HG03571 (cell line): ENCODE data around the gene TCF15.

ENCODE experiments used
- ATAC-seq: cut with Tn5 transposase; IDR thresholded peaks from one replicate; pipeline ENCODE4 v1.9.1; 2021; ENCODE audit not compliant: unreplicated experiment

Gene TCF15, protein sequence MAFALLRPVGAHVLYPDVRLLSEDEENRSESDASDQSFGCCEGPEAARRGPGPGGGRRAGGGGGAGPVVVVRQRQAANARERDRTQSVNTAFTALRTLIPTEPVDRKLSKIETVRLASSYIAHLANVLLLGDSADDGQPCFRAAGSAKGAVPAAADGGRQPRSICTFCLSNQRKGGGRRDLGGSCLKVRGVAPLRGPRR

DNA sequence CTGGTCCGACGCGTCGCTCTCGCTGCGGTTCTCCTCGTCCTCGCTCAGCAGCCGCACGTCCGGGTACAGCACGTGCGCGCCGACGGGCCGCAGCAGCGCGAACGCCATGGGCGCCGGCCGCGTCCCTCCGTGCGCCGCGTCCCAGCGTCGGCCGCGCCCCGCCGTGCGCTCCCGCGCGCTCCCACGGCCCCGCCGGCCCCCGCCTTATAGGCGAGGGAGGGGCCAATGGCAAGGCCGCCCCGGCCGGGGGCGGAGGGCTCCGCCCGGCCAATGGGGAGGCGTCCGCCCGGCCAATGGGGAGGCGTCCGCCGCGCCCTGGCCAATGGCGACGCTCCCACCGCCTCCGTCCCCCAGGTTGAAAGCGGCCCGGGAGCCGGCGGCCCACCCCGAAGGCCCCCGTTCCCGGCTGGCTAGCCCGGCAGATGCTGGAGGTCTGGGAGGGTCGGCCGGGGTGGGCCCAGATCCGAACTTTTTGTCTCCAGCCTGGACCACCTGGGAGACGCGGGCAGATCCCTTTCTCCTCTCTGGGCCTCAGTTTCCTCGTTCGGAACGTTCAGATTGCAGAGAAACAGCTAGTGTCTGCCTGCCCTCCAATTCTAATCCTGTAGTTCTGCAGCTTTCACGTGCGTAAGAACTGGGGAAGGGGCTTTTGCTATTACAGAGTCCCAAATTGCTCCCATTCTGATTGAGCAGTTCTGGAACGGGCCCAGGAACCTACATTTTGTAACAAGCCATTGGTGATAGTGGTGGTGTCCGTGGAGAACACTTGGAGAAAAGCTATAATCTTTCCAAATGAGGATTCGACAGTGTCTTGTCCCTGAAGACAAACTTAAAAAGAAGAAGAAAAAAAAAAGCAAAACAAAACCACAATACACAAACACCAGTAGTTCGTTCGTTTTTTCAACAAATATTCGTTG, at the start of gene TCF15:
TSS of gene TCF15 (minus strand) at position 180 of the 917 bp plus-strand sequence. CDS start at position 108, 72 bp downstream.
- ATAC-seq, result no peak

- ATAC-seq, result no peak
Measured at GRCh38 chr20:658731-659291, 48.7 kb upstream of the TCF15 start.

GRCh38 chr20:658202-658601, 48.1 kb upstream of the TCF15 start:
- no peak for ATAC-seq

GRCh38 chr20:655726-656624, 45.9 kb upstream of the TCF15 start:
- no peak for ATAC-seq

- no peak for ATAC-seq
Measured at GRCh38 chr20:654417-654750, 44.3 kb upstream of the TCF15 start.

DNA sequence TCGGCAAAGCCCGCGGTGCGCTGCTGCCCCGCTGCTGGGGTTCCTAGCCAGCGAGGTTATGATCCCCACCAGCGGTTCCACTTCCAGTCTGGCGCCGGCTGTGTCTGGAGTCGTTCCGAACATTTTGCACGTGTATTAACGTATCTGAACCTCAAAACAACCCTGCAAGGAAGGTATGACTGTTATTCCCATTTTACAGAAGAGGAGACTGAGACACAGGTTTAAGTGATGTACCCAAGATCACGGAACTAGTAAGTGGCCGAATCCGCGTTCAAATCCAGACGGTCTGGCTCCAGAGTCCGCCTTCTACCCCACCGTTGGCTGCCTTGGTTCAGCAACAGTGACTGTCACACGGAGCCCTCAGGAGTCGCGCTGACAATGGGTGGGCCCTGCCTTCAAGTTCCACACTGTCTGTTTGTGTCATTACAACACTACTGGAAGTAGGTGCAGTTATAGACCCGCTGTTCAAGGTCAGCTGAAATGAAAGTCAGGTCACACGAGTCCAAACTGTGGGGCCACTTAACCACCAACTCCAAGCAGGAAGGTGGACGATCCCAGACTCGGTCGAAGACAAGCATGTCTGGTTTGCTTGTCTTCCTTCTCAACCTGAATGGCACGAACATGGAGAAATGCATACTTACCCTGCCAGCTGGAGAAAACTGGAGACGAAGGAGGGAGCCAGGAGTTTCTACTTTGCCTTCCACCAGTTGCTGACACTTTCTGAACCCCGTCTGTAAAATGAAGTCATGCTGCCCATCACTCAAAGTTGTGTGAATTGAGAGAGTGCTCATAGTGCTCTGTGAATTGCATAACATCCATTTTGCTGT, 43.7 kb upstream of the TCF15 start:
- ATAC-seq, result no peak

DNA sequence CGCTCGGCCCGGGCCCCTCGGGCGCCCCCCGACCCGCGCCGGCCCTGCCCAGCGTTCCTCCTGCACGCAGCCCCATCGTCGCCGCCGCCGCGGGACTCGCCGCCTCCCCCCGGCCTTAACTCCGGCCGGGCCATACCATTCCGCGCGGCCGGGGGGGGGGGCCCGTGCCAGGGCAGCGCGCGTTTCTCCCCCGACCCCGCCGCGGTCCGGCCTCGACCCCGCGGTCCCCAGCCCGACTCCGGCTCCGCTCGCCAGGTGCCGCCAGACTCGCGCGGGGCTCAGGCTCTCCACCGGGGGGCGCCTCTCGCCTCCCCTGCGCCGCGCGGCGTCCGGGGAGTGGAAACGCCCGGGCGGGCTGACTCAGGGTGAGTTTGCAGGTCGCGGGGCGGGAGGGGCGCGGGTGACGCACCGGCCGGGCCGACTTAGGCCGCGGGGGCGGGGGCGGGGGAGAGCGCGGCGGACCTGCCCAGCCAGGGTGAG, 43.0 kb upstream of the TCF15 start, which contains the start of gene SRXN1:
TSS of gene SRXN1 (minus strand) at position 91 of the 480 bp plus-strand sequence. CDS start at position 76, 15 bp downstream.
- ATAC-seq, result peak; percentile 82

DNA sequence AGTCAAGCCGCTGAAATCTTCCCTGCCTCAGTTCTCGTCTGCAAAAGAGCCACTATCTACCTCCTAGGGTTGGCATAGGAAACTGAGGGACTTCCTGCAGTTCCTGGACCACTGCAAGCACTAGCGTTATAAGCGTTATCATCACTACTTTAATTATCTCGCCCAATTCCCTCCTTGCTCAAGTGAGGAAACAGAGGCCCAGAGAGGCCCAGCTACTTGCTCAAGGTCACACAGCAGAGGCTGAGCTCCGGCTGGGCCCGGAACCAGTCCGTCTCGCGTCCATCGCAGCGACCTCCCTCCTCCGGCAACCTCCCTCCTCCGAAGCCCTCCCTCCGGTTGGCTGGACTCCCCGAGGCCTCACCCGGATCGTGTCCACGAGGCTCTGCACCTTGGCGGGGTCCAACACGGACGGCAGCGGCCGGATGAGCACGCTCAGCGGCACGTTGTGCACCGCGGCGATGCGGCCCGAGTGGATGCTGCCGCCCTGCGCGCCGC, 42.6 kb upstream of the TCF15 start:
- ATAC-seq, result no peak

- no peak for ATAC-seq
Measured at GRCh38 chr20:651713-652614, 41.9 kb upstream of the TCF15 start.

DNA sequence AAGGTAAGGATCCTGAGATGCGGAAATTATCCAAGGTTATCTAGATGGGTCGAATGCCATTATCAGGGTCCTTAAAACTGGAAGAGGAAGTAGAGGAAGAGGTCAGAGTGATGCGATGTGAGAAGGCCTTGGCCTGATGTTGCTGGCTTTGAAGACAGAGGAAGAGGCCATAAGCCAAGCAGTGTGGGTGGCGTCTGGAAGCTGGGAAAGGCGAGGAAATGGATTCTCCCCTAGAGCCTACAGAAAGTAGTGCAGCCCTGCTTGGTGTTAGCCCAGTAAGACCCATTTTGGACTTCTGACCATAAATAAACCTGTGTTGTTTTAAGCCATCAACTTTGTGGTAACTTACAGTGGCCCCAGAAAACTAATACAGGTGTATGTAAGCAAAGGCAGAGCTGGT, 40.8 kb upstream of the TCF15 start:
- ATAC-seq, result no peak

DNA sequence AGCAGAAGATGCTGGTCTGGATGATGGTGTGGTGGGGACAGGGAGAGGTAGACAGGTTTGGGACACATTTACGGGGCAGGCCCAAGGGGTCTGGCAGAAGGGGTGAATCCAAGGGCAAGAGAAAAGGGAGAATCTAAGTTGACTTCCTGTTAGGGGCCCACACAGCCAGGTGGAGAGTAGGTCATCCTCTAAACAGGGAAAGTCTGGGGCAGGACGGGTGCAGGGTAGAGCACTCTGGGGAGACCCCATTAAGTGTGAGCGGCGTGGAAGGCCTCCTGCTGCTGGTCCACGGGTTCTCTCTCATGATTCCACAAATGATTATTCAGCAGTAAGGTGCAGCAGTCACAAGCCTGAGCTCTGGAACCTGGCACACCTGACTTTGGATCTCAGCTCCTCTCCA, 40.2 kb upstream of the TCF15 start:
- ATAC-seq, result no peak

- no peak for ATAC-seq
Measured at GRCh38 chr20:647479-648019, 37.4 kb upstream of the TCF15 start.

DNA sequence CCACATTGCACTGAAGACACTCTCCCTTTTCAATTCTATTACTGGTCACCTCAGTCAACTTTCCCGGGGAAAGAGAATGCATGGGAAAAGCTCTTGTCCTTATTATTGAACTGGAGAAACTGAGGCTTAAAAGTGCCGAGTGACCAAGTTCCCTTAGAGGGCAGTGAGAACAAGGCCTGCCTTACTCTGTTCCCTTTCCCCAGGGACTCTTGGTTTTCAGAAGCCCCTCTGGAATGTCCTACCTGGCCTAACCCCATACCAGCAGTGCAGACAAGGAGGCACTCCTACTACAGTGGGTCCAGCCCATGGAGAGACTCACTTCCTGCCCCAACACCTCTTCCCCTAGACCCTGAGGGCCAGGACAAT, 36.7 kb upstream of the TCF15 start:
- no peak for ATAC-seq

- ATAC-seq, result no peak
Measured at GRCh38 chr20:646107-646867, 36.2 kb upstream of the TCF15 start.

DNA sequence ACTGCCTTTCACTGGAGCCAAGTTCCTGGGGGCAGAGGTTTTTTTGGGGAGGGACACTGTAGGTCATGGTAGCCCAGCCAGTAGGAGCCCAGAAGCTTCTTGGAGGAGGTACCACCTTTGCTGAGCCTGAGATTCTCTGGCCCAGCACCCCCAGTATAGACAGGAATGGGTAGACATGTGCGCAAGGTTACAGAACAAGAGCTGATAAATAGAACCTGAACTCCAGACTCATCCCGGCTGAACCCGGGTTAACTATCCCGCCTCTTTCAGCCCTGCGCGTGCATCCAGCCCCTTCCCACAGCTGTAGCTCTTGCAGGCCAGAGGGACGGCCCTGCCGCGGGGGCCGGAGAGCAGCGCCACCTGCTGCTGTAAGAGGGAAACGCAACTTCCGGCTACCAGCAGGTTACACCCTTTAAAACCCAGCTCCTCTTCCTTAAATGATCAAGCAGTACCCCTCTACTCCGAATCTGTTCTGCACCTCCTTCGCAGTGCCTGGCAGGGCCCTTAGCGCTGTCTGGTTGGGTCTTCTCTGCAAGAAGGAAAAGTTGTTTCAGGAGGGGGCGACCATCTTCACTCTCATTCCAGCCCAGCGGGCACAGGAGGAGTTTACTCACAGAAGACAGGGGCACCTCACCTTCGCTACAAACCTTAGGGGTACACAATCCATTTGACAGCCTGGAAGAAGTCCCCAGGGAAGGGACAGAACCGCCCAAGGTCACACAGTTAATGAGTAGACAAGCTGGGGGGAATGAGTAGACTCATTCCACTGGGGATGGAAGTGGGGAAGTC, 35.4 kb upstream of the TCF15 start:
- ATAC-seq, result no peak

- no peak for ATAC-seq
Measured at GRCh38 chr20:644692-645317, 34.7 kb upstream of the TCF15 start.
